ENCODE data around the gene SREBF2.

DNA sequence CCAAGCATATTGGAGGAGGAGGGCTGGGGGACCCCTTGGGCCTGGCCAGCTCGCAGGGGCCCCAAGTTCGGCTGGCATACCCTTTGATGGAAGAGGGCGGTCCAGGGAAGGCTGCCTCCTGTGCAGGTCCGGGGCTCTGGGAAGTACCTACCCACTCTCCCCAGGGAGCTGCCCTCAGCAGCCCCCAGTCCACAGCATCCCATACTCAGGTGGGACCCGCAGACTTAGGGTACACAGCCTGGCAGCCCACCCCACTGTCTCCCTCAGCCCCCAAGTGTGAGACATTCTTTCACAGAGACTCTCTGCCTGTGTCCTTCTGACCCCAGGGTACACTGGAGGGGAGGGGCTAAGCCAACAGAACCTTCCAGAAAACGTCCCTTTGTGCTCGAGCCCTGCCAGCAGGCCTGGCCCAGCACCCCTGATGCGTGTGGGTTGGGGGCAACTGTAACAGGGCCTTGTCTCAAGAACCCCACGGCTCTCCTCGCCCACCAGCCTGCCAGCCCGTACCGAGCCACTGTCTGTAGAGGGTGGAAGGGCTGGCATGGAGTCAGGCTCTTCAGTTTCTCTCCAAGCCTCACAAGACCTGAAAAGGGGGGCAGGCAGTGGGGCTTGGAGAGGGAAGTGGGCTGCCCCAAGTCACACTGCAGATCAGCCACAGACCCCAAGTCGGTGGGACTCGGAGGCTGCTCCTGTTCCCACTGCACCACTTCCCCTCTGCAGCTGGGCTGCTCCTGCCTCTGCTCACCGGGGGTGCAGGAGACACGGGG, 100.7 kb downstream of the SREBF2 start:
- TF ChIP-seq, protein P1, sequence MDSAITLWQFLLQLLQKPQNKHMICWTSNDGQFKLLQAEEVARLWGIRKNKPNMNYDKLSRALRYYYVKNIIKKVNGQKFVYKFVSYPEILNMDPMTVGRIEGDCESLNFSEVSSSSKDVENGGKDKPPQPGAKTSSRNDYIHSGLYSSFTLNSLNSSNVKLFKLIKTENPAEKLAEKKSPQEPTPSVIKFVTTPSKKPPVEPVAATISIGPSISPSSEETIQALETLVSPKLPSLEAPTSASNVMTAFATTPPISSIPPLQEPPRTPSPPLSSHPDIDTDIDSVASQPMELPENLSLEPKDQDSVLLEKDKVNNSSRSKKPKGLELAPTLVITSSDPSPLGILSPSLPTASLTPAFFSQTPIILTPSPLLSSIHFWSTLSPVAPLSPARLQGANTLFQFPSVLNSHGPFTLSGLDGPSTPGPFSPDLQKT (CRISPR knock-in tag; IDR thresholded peaks at IDR 0.05; ENCODE audit: borderline replicate concordance), result no peak
- TF ChIP-seq MAFG (CRISPR knock-in tag; IDR thresholded peaks at IDR 0.05) (no peak), POLR2A (IDR thresholded peaks at IDR 0.05; ENCODE audit: insufficient read depth in 1 of 2, low read depth in 2 of 2, low read length in 2 of 2) (no peak), TBP (CRISPR knock-in tag; IDR thresholded peaks at IDR 0.05) (no peak), TCF12 (IDR thresholded peaks at IDR 0.05) (no peak), TCF12 (CRISPR knock-in tag; IDR thresholded peaks at IDR 0.05) (no peak), RARA (CRISPR knock-in tag; IDR thresholded peaks at IDR 0.05) (no peak), SPEN (CRISPR knock-in tag; IDR thresholded peaks at IDR 0.05; ENCODE audit: low read depth) (no peak), ZNF556 (CRISPR knock-in tag; IDR thresholded peaks at IDR 0.05; ENCODE audit: borderline replicate concordance) (no peak), KDM5B (CRISPR knock-in tag; IDR thresholded peaks at IDR 0.05; ENCODE audit: borderline replicate concordance) (no peak)
- TF ChIP-seq, protein P2, sequence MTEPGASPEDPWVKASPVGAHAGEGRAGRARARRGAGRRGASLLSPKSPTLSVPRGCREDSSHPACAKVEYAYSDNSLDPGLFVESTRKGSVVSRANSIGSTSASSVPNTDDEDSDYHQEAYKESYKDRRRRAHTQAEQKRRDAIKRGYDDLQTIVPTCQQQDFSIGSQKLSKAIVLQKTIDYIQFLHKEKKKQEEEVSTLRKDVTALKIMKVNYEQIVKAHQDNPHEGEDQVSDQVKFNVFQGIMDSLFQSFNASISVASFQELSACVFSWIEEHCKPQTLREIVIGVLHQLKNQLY (CRISPR knock-in tag; IDR thresholded peaks at IDR 0.05), result no peak
- TF ChIP-seq, protein P3, sequence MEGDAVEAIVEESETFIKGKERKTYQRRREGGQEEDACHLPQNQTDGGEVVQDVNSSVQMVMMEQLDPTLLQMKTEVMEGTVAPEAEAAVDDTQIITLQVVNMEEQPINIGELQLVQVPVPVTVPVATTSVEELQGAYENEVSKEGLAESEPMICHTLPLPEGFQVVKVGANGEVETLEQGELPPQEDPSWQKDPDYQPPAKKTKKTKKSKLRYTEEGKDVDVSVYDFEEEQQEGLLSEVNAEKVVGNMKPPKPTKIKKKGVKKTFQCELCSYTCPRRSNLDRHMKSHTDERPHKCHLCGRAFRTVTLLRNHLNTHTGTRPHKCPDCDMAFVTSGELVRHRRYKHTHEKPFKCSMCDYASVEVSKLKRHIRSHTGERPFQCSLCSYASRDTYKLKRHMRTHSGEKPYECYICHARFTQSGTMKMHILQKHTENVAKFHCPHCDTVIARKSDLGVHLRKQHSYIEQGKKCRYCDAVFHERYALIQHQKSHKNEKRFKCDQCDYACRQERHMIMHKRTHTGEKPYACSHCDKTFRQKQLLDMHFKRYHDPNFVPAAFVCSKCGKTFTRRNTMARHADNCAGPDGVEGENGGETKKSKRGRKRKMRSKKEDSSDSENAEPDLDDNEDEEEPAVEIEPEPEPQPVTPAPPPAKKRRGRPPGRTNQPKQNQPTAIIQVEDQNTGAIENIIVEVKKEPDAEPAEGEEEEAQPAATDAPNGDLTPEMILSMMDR (CRISPR knock-in tag; IDR thresholded peaks at IDR 0.05), result no peak

Measured in HepG2 (cell line).